OCI-LY3 (cell line): Measurements from ENCODE around the gene BPIFB6.

Experiments used
- H2AFZ ChIP-seq: fragments of 200-600, 300-600 bp; shearing (Covaris generic); 2 replicates; pipeline ENCODE4 v1.6.0; 2014; ENCODE audit warnings: antibody characterized with exemption, low read depth, low read length
- H3K27ac ChIP-seq: fragments of 200-600, 300-600 bp; sonication (generic); 2 replicates; pipeline ENCODE4 v1.5.1; 2014; ENCODE audit warnings: mild to moderate bottlenecking, low read length, moderate library complexity, mixed read lengths
- H3K27me3 ChIP-seq: fragments of 200-600, 300-600 bp; sonication (generic); 2 replicates; pipeline ENCODE4 v1.6.1; 2014; ENCODE audit warnings: low read depth, low read length, mixed read lengths
- H3K36me3 ChIP-seq: fragments of 200-600, 300-600 bp; sonication (generic); replicated peaks from 2 replicates; pipeline ENCODE3; 2014; ENCODE audit warnings: low read depth, low read length, mixed read lengths
- H3K4me1 ChIP-seq: fragments of 300-600, 200-600 bp; sonication (generic); 2 replicates; pipeline ENCODE4 v1.6.1; 2014; ENCODE audit warnings: low read length, mixed read lengths
- H3K4me2 ChIP-seq: fragments of 200-600, 300-600 bp; sonication (generic); 2 replicates; pipeline ENCODE4 v1.6.1; 2014; ENCODE audit warnings: low read length, mixed read lengths
- H3K4me3 ChIP-seq: fragments of 300-600, 200-600 bp; sonication (generic); 2 replicates; pipeline ENCODE4 v1.5.1; 2014; ENCODE audit warnings: antibody characterized with exemption, mild to moderate bottlenecking, low read length, moderate library complexity
- H3K79me2 ChIP-seq: fragments of 300-600, 200-600 bp; shearing (Covaris generic); 2 replicates; pipeline ENCODE4 v1.6.1; 2014; ENCODE audit warnings: mild to moderate bottlenecking, low read length, mixed read lengths
- H3K9ac ChIP-seq: fragments of 300-600, 200-600 bp; shearing (Covaris generic); 2 replicates; pipeline ENCODE4 v1.6.0; 2014; ENCODE audit warnings: mild to moderate bottlenecking, low read length, moderate library complexity
- H3K9me3 ChIP-seq: fragments of 200-600, 300-600 bp; shearing (Covaris generic); 2 replicates; pipeline ENCODE4 v1.6.1; 2014; ENCODE audit warnings: low read length, mixed read lengths; ENCODE audit not compliant: insufficient read depth
- H4K20me1 ChIP-seq: fragments of 200-600, 300-600 bp; sonication (generic); 2 replicates; pipeline ENCODE4 v1.6.1; 2016; ENCODE audit warnings: low read length, mixed read lengths; ENCODE audit not compliant: insufficient read depth
- CTCF ChIP-seq: fragments of 200-600, 300-600 bp; sonication (generic); IDR thresholded peaks from 2 replicates; pipeline ENCODE4 v1.5.1; 2014; ENCODE audit warnings: antibody characterized with exemption, low read length, low read depth
- EZH2phosphoT487 ChIP-seq: fragments of 200-600 bp; shearing (Covaris generic); IDR thresholded peaks from 2 replicates; pipeline ENCODE4 v1.6.1; 2018; ENCODE audit warnings: antibody characterized with exemption, mixed run types, low read depth

The BPIFB6 gene

DNA sequence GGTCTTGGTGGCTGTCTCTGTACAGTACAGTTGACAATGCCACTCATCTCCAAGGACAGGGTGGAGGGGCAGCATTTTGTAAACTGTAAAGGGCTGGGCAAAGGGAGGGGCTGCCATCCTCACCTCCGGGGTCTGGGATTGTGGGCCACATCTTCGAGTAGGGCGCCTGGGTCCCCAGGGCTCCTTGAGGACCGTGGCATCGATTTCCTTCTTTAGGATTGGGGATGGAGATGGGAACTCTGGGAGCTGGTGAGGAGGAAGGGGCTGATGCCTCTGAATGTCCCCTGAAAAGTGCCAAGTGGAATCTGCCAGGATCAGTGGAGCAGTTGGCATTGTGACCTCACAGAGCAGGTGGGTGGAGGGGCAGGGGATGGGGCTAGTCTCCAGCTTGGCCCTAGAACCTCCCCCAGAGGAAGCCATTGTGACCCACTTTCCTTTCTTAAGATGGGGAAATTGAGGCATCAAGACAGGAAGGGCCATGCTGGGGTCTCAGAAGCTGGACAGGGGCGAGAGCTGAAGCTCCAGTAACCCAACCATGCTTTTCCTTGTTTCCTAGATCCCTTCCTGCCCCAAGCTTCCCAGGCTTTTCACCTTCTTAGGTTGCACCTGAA is 27.2 kb upstream of the BPIFB6 start, which contains the start of gene SUN5:
Gene SUN5, minus strand, starts transcription at position 293 of the 611 bp plus-strand sequence. Its CDS starts 93 bp downstream, at position 200.
- Histone ChIP-seq H3K4me1 (peaks cover 8% of the 10 kb centered on the region), H3K27me3 (no peaks in the 10 kb centered on the region), H4K20me1 (no peaks in the 10 kb centered on the region), H2AFZ (no peak within 1 kb of the TSS), H3K79me2 (no peaks in the 10 kb centered on the region), H3K36me3 (no peaks in the 10 kb centered on the region), H3K27ac (no peak within 1 kb of the TSS), H3K4me2 (no peak within 1 kb of the TSS), H3K4me3 (no peak within 1 kb of the TSS), H3K9me3 (no peaks in the 10 kb centered on the region), H3K9ac (no peak within 1 kb of the TSS)
- TF ChIP-seq EZH2phosphoT487 (no peak), CTCF (no peak)

DNA sequence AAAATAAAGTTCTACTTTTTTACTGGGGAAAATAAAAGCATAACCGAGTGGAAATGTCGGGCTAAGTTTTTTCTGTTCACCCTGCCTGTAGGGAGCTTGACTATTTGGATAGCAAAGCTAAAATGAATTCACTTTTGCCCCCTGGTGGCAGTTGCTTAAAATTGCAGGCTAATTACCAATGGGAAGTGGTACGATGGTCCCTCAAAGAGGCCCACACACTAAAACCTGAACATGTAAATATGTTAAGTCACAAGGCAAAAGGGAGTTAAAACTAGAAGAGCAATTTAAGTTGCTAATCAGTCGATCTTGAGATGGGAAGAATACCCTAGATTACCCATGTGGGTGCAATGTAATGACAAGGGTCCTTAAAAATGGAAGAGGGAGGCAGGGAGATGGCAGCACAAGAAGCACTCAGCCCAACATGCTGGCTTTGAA is 26.3 kb upstream of the BPIFB6 start:
- Histone ChIP-seq H3K4me2 (no peak overlapping the region), H3K4me3 (no peak overlapping the region), H3K36me3 (no peaks in the 10 kb centered on the region), H3K27ac (no peak overlapping the region), H3K4me1 (peaks cover under 1% of the 10 kb centered on the region; the same call in 1 of the 2 replicates), H3K79me2 (no peaks in the 10 kb centered on the region), H2AFZ (no peak overlapping the region), H3K9me3 (no peaks in the 10 kb centered on the region), H4K20me1 (no peaks in the 10 kb centered on the region), H3K9ac (no peak overlapping the region), H3K27me3 (no peaks in the 10 kb centered on the region)
- peak; percentile 83 for TF ChIP-seq CTCF
- no peak for TF ChIP-seq EZH2phosphoT487

- Histone ChIP-seq H3K4me2 (no peak overlapping the region), H3K79me2 (no peaks in the 10 kb centered on the region), H3K27ac (no peak overlapping the region), H4K20me1 (no peaks in the 10 kb centered on the region), H3K4me1 (no peaks in the 10 kb centered on the region), H3K9me3 (no peaks in the 10 kb centered on the region), H2AFZ (no peak overlapping the region), H3K27me3 (peaks cover 2% of the 10 kb centered on the region), H3K4me3 (no peak overlapping the region), H3K36me3 (no peaks in the 10 kb centered on the region), H3K9ac (no peak overlapping the region)
- TF ChIP-seq CTCF (no peak), EZH2phosphoT487 (no peak)
Observed at GRCh38 chr20:33005908-33006775, 25.3 kb upstream of the BPIFB6 start.

- TF ChIP-seq EZH2phosphoT487 = no peak
- no peak for TF ChIP-seq CTCF
- Histone ChIP-seq H2AFZ (no peak overlapping the region), H3K27me3 (peaks cover 7% of the 10 kb centered on the region), H3K36me3 (no peaks in the 10 kb centered on the region), H3K9me3 (no peaks in the 10 kb centered on the region), H3K4me1 (no peaks in the 10 kb centered on the region), H3K9ac (no peak overlapping the region), H3K27ac (no peak overlapping the region), H3K4me2 (no peak overlapping the region), H4K20me1 (no peaks in the 10 kb centered on the region), H3K4me3 (no peak overlapping the region), H3K79me2 (no peaks in the 10 kb centered on the region)
Observed at GRCh38 chr20:33006776-33007375, 24.6 kb upstream of the BPIFB6 start.
